Measurements from ENCODE around the gene AP2A1. TPM values are rescaled to one million over a fixed set of nuclear protein-coding genes. Genes with fewer than 3 reads are reported as not detected.
A peak's percentile ranks its signal among the peaks of the same experiment; 100 is the strongest.

AP2A1 gene
- total RNA-seq, 3 donors from 2014 or later (not counting 1 experiment from before 2014, with no cell fraction given) = 137 to 163 (median 161) TPM

GRCh38 chr19:49770529-49770928 is 3.7 kb downstream of the AP2A1 start:
- H3K27me3 Mint-ChIP-seq (ENCODE audit: low read depth in 2 of 2) = no peaks in the 10 kb centered on the region
- H3K4me1 ChIP-seq (ENCODE audit: control insufficient read depth, insufficient read depth, low read length) = peaks cover 81% of the 10 kb centered on the region
- H3K4me1 Mint-ChIP-seq = peaks cover 62 to 76% of the 10 kb centered on the region in 2 donors
- peak overlapping the region; percentile 35 for H3K4me3 Mint-ChIP-seq
- no peak for TF ChIP-seq CTCF (IDR thresholded peaks at IDR 0.05)
- intact Hi-C loops (cut with micrococcal nuclease) = no loop called here
- ATAC-seq (no peak), DNase-seq (no peak)
- H3K36me3 Mint-ChIP-seq = no peaks in the 10 kb centered on the region
- H3K27ac ChIP-seq (ENCODE audit: low read length) = no peak overlapping the region
- WGBS (ENCODE audit: insufficient coverage) = 98% methylated on average over 8 of the region's 8 CpGs
- no peak overlapping the region for H3K4me3 ChIP-seq (ENCODE audit: low read length)
- H3K36me3 ChIP-seq (ENCODE audit: control insufficient read depth, insufficient read depth, low read length) = no peaks in the 10 kb centered on the region
- H3K9me3 ChIP-seq (ENCODE audit: control insufficient read depth, insufficient read depth, low read length) = no peaks in the 10 kb centered on the region
- no peaks in the 10 kb centered on the region for H3K27me3 ChIP-seq (ENCODE audit: control insufficient read depth, insufficient read depth, low read length)
- H3K27ac Mint-ChIP-seq = peak overlapping the region; percentile 84 to 93
- no peaks in the 10 kb centered on the region for H3K9me3 Mint-ChIP-seq

- no peaks in the 10 kb centered on the region for H3K27me3 ChIP-seq (ENCODE audit: control insufficient read depth, insufficient read depth, low read length)
- H3K4me1 ChIP-seq (ENCODE audit: control insufficient read depth, insufficient read depth, low read length) = peaks cover 87% of the 10 kb centered on the region
- ATAC-seq = peak; percentile 56 to 62 (median 56)
- H3K36me3 Mint-ChIP-seq = no peaks in the 10 kb centered on the region
- H3K27me3 Mint-ChIP-seq (ENCODE audit: low read depth in 2 of 2) = no peaks in the 10 kb centered on the region
- peak overlapping the region; percentile 84 to 93 for H3K27ac Mint-ChIP-seq
- no peaks in the 10 kb centered on the region for H3K9me3 Mint-ChIP-seq
- peak overlapping the region; percentile 37 for H3K27ac ChIP-seq (ENCODE audit: low read length)
- peak; percentile 38 to 50 for DNase-seq
- peak overlapping the region; percentile 82 for H3K4me3 Mint-ChIP-seq
- H3K4me3 ChIP-seq (ENCODE audit: low read length) = no peak overlapping the region
- 57% methylated on average over 13 of the region's 13 CpGs for WGBS (ENCODE audit: insufficient coverage)
- intact Hi-C loops (cut with micrococcal nuclease) = no loop called here
- no peaks in the 10 kb centered on the region for H3K9me3 ChIP-seq (ENCODE audit: control insufficient read depth, insufficient read depth, low read length)
- no peaks in the 10 kb centered on the region for H3K36me3 ChIP-seq (ENCODE audit: control insufficient read depth, insufficient read depth, low read length)
- peaks cover 60 to 78% of the 10 kb centered on the region in 2 donors for H3K4me1 Mint-ChIP-seq
- TF ChIP-seq CTCF (IDR thresholded peaks at IDR 0.05) = no peak
Measured at GRCh38 chr19:49771674-49772139, 4.9 kb downstream of the AP2A1 start.

GRCh38 chr19:49772850-49773432 is 6.1 kb downstream of the AP2A1 start:
- DNase-seq (no peak), ATAC-seq (no peak)
- 90% methylated on average over 10 of the region's 10 CpGs for WGBS (ENCODE audit: insufficient coverage)
- intact Hi-C loops (cut with micrococcal nuclease) = no loop called here
- no peak for TF ChIP-seq CTCF (IDR thresholded peaks at IDR 0.05)
- peak overlapping the region; percentile 87 for H3K27ac Mint-ChIP-seq
- no peaks in the 10 kb centered on the region for H3K27me3 Mint-ChIP-seq (ENCODE audit: low read depth in 2 of 2)
- no peak overlapping the region for H3K4me3 ChIP-seq (ENCODE audit: low read length)
- H3K36me3 Mint-ChIP-seq = no peaks in the 10 kb centered on the region
- H3K4me3 Mint-ChIP-seq = no peak overlapping the region
- H3K9me3 Mint-ChIP-seq = no peaks in the 10 kb centered on the region
- H3K4me1 Mint-ChIP-seq = peaks cover 52 to 70% of the 10 kb centered on the region in 2 donors
- no peaks in the 10 kb centered on the region for H3K9me3 ChIP-seq (ENCODE audit: control insufficient read depth, insufficient read depth, low read length)
- no peak overlapping the region for H3K27ac ChIP-seq (ENCODE audit: low read length)
- no peaks in the 10 kb centered on the region for H3K27me3 ChIP-seq (ENCODE audit: control insufficient read depth, insufficient read depth, low read length)
- H3K4me1 ChIP-seq (ENCODE audit: control insufficient read depth, insufficient read depth, low read length) = peaks cover 82% of the 10 kb centered on the region
- no peaks in the 10 kb centered on the region for H3K36me3 ChIP-seq (ENCODE audit: control insufficient read depth, insufficient read depth, low read length)
